GM12801 (cell line): Measurements from ENCODE around the gene ARHGEF19.

Source experiments
- CTCF ChIP-seq: IDR thresholded peaks from one replicate; pipeline ENCODE4 v1.5.1; 2011; ENCODE audit warnings: control low read depth; ENCODE audit not compliant: insufficient read length; ENCODE audit errors: extremely low read depth

ARHGEF19 gene

GRCh38 chr1:16202281-16203210, 9.9 kb downstream of the ARHGEF19 start:
- no peak for TF ChIP-seq CTCF

- TF ChIP-seq CTCF, result no peak
These were observed 12.8 kb downstream of the ARHGEF19 start for GRCh38 chr1:16199700-16200099.

- no peak for TF ChIP-seq CTCF
These were observed 13.3 kb downstream of the ARHGEF19 start for GRCh38 chr1:16199157-16199501.

GRCh38 chr1:16198444-16199156, 13.9 kb downstream of the ARHGEF19 start:
- TF ChIP-seq CTCF, result no peak

GRCh38 chr1:16196874-16197273, 15.6 kb downstream of the ARHGEF19 start:
- no peak for TF ChIP-seq CTCF

GRCh38 chr1:16195518-16195905, 16.9 kb downstream of the ARHGEF19 start:
- no peak for TF ChIP-seq CTCF

GRCh38 chr1:16191916-16192546, 20.4 kb downstream of the ARHGEF19 start:
- TF ChIP-seq CTCF, result no peak
